ENCODE measurements around the gene RNLS. TPM values are rescaled to one million over a fixed set of nuclear protein-coding genes. Genes with fewer than 3 reads are reported as not detected.

Gene RNLS
- total RNA-seq, 2 donors from 2014 or later: 21.7 to 31.8 TPM

- 93% methylated on average over 2 of the region's 2 CpGs for whole genome bisulfite sequencing
Measured at GRCh38 chr10:88274286-88274685, 308.8 kb downstream of the RNLS start.

GRCh38 chr10:88273567-88273966 is 309.6 kb downstream of the RNLS start:
- no peak for DNase-seq (ENCODE audit: low spot score)
- H3K9me3 ChIP-seq: no peaks in the 10 kb centered on the region
- no peaks in the 10 kb centered on the region for H3K27me3 ChIP-seq (replicated peaks; ENCODE audit: insufficient read depth)
- WGBS: 71% methylated on average over 4 of the region's 4 CpGs
- H3K27ac ChIP-seq: no peak overlapping the region
- intact Hi-C loops (cut with DNase I): no loop called here
- H3K36me3 ChIP-seq: no peaks in the 10 kb centered on the region
- no peak for TF ChIP-seq POLR2A (IDR thresholded peaks at IDR 0.05)
- H3K4me3 ChIP-seq: no peak overlapping the region
- no peaks in the 10 kb centered on the region for H3K4me1 ChIP-seq (replicated peaks)

More at GRCh38 chr10:88274286-88274685, 308.8 kb downstream of the RNLS start:
- Histone ChIP-seq H3K4me1 (replicated peaks) (no peaks in the 10 kb centered on the region), H3K36me3 (no peaks in the 10 kb centered on the region), H3K27me3 (replicated peaks; ENCODE audit: insufficient read depth) (no peaks in the 10 kb centered on the region), H3K9me3 (no peaks in the 10 kb centered on the region), H3K4me3 (no peak overlapping the region), H3K27ac (no peak overlapping the region)
- no peak for DNase-seq (ENCODE audit: low spot score)
- intact Hi-C loops (cut with DNase I): no loop called here
- no peak for TF ChIP-seq POLR2A (IDR thresholded peaks at IDR 0.05)
- TF ChIP-seq, protein P1, sequence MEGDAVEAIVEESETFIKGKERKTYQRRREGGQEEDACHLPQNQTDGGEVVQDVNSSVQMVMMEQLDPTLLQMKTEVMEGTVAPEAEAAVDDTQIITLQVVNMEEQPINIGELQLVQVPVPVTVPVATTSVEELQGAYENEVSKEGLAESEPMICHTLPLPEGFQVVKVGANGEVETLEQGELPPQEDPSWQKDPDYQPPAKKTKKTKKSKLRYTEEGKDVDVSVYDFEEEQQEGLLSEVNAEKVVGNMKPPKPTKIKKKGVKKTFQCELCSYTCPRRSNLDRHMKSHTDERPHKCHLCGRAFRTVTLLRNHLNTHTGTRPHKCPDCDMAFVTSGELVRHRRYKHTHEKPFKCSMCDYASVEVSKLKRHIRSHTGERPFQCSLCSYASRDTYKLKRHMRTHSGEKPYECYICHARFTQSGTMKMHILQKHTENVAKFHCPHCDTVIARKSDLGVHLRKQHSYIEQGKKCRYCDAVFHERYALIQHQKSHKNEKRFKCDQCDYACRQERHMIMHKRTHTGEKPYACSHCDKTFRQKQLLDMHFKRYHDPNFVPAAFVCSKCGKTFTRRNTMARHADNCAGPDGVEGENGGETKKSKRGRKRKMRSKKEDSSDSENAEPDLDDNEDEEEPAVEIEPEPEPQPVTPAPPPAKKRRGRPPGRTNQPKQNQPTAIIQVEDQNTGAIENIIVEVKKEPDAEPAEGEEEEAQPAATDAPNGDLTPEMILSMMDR (IDR thresholded peaks at IDR 0.05): no peak
- no peak for TF ChIP-seq POLR2AphosphoS5 (IDR thresholded peaks at IDR 0.05)

DNA sequence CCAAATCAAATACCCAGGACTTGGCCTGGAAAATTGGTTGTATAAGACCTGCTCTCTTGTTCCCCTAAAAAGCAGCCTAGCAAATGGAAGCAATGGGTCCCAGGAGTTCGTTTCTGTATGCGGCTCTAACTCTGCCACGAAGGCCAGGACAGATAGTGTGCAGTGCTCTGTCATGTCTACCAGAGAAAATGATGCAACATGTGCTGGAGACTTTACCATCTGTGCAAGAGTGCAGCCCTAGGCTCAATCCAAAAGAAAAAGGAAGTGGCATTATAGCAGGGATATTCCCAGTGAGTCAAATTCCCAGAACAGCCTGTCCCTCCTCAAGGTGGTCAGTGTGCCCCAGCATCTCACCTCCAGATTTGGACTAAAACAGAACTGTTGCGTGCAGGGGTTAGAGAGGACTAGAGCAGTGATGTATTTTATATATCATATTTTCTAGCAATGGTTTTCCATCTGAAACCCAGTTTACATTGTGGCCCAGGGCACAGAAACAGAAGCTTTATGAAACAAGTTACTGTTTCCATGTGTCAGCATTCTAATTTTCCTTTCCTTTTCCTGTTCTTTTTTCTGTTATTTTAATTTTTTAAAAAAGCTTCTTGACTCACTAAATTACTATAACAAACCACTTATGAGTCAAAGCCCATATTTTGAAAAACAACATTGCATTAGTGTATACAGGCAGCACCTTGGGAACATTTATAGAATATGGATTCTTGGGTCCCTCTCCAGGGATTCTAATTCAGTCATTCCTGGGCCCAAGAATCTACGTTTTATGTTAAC is 311.2 kb downstream of the RNLS start:
- intact Hi-C loops (cut with DNase I): no loop called here
- H3K36me3 ChIP-seq: no peaks in the 10 kb centered on the region
- WGBS: 92% methylated on average over 5 of the region's 5 CpGs
- H3K4me1 ChIP-seq (replicated peaks): no peaks in the 10 kb centered on the region
- DNase-seq (ENCODE audit: low spot score): no peak
- H3K27me3 ChIP-seq (replicated peaks; ENCODE audit: insufficient read depth): no peaks in the 10 kb centered on the region
- TF ChIP-seq POLR2A (IDR thresholded peaks at IDR 0.05): no peak
- H3K4me3 ChIP-seq: no peak overlapping the region
- H3K9me3 ChIP-seq: no peaks in the 10 kb centered on the region
- H3K27ac ChIP-seq: no peak overlapping the region

- Histone ChIP-seq H3K36me3 (no peaks in the 10 kb centered on the region), H3K27me3 (replicated peaks; ENCODE audit: insufficient read depth) (no peaks in the 10 kb centered on the region), H3K27ac (no peak overlapping the region), H3K9me3 (no peaks in the 10 kb centered on the region), H3K4me1 (replicated peaks) (no peaks in the 10 kb centered on the region), H3K4me3 (no peak overlapping the region)
- WGBS: 86% methylated on average over 6 of the region's 6 CpGs
- TF ChIP-seq, protein P1 (IDR thresholded peaks at IDR 0.05): no peak
- TF ChIP-seq POLR2A (IDR thresholded peaks at IDR 0.05): no peak
- no peak for TF ChIP-seq POLR2AphosphoS5 (IDR thresholded peaks at IDR 0.05)
- intact Hi-C loops (cut with DNase I): no loop called here
- DNase-seq (ENCODE audit: low spot score): no peak
Measured at GRCh38 chr10:88270871-88271713, 312.0 kb downstream of the RNLS start.

DNA sequence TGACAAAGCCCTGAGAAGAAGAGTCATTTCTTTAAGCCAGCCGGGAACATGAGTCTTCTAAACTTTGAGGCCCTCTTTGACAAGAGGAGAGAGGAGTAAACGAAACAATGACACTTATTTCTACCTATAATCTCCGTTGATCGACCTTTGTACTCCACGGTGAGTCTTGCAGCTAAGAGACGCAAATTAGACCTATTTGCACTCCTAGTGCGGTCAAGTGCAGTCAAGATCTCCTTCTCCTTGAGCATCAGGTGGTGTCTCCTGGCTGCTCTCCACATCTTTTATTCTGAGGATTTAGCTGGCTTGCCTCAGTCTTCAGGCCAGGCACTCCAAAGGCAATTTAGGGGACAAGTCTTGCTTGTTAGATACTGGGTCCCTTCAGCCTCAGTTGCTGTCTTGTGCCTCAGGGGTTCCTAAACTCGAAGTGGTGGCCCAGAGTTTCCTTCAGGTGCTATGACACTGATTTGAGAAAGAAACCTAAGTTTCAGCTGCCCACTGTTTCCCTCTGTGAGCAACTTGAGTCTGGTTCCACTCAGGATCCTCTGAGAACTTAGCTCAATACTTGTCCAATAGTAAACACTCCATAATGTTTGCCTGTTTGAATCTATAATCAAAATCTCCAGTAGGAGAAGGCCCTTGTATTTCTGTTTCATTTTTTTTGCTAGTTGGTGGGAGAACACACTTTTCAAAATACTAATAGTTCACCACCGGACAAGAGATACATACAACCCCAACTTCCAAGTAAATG is 312.9 kb downstream of the RNLS start:
- intact Hi-C loops (cut with DNase I): no loop called here
- H3K27ac ChIP-seq: no peak overlapping the region
- no peaks in the 10 kb centered on the region for H3K4me1 ChIP-seq (replicated peaks)
- 96% methylated on average over 9 of the region's 9 CpGs for WGBS
- no peak for DNase-seq (ENCODE audit: low spot score)
- H3K27me3 ChIP-seq (replicated peaks; ENCODE audit: insufficient read depth): no peaks in the 10 kb centered on the region
- no peaks in the 10 kb centered on the region for H3K36me3 ChIP-seq
- no peak overlapping the region for H3K4me3 ChIP-seq
- TF ChIP-seq, protein P1 (IDR thresholded peaks at IDR 0.05): no peak
- TF ChIP-seq POLR2A (IDR thresholded peaks at IDR 0.05) (no peak), POLR2AphosphoS5 (IDR thresholded peaks at IDR 0.05) (no peak)
- H3K9me3 ChIP-seq: no peaks in the 10 kb centered on the region
